Endothelial cell of umbilical vein (primary cell): ENCODE data around the gene ST6GALNAC6. TPM values are rescaled to one million over a fixed set of nuclear protein-coding genes. Genes with fewer than 3 reads are reported as not detected.

Source experiments
- BruUV-seq: library from RNA; stranded (reverse); fragments of 400-500 nt; replicated peaks from 2 replicates; lab custom pipeline; 2021; lab: Mats Ljungman, UMichigan
- CTCF ChIA-PET: fragments of 300-600, 350-600 bp; sonication (Branson Sonifier 250); formaldehyde crosslinking; loops from one replicate; lab custom pipeline; 2021; ENCODE audit warnings: antibody characterized with exemption, inconsistent platforms; lab: Charles Lee
- POLR2A ChIA-PET: fragments of 300-600, 350-600 bp; sonication (Branson Sonifier 250); formaldehyde crosslinking; loops from one replicate; lab custom pipeline; 2021; ENCODE audit warnings: antibody characterized with exemption, inconsistent platforms; lab: Charles Lee
- DNase-seq: peaks from one replicate; pipeline ENCODE4 v3.0.0-alpha.2; 2011; ENCODE audit warnings: low read depth, low spot score
- FAIRE-seq: peaks from 2 replicates; lab custom pipeline; 2011; peaks lifted over from hg19 to GRCh38; lab: Jason Lieb, UNC
- H2AFZ ChIP-seq: 2 replicates; pipeline ENCODE4 v1.6.0; 2012; ENCODE audit warnings: low read depth, low read length, control low read depth, inconsistent platforms
- H3K27ac ChIP-seq: 2 replicates; pipeline ENCODE4 v1.5.1; 2011; ENCODE audit warnings: low read depth, mild to moderate bottlenecking, control low read depth, low read length, moderate library complexity; ENCODE audit not compliant: insufficient read depth
- H3K27me3 ChIP-seq, 2 experiments: 2 replicates each; pipeline versions ENCODE4 v1.6.0 to v1.6.1; 2011; ENCODE audit warnings: low read length in 2 of 2, mixed read lengths in 1 of 2; ENCODE audit not compliant: control insufficient read depth in 2 of 2, insufficient read depth in 2 of 2
- H3K36me3 ChIP-seq, 2 experiments: 2 replicates in 1 of 2; 3 replicates in 1 of 2; pipeline ENCODE4 v1.5.1; 2011; ENCODE audit warnings: low read length in 2 of 2, mild to moderate bottlenecking in 1 of 2, moderate library complexity in 1 of 2; ENCODE audit not compliant: control insufficient read depth in 2 of 2, insufficient read depth in 2 of 2; ENCODE audit errors: extremely low read depth in 1 of 2
- H3K4me1 ChIP-seq: 3 replicates; pipeline ENCODE4 v1.5.1; 2011; ENCODE audit warnings: mild to moderate bottlenecking, low read length; ENCODE audit not compliant: control insufficient read depth, insufficient read depth; ENCODE audit errors: extremely low read depth
- H3K4me2 ChIP-seq: 2 replicates; pipeline ENCODE4 v1.6.1; 2011; ENCODE audit warnings: low read length, control low read depth, mixed read lengths; ENCODE audit not compliant: insufficient read depth
- H3K4me3 ChIP-seq, 3 experiments: fragments of 200-600 bp in 1 of 3; sonication (generic), shearing (Covaris generic) in 1 of 3; replicated peaks in 1 of 3; 2 replicates each; pipeline ENCODE4 v1.5.1; 2011 to 2016; ENCODE audit warnings: control low read depth in 3 of 3, low read length in 3 of 3, mild to moderate bottlenecking in 2 of 3, inconsistent platforms in 1 of 3, low read depth in 1 of 3, moderate library complexity in 1 of 3; ENCODE audit not compliant: insufficient read depth in 1 of 3
- H3K79me2 ChIP-seq: 2 replicates; pipeline ENCODE4 v1.6.0; 2012; ENCODE audit warnings: low read length, inconsistent platforms; ENCODE audit not compliant: control insufficient read depth, insufficient read depth
- H3K9ac ChIP-seq: replicated peaks from 2 replicates; pipeline ENCODE3; 2011; ENCODE audit warnings: low read length, control low read depth; ENCODE audit not compliant: insufficient read depth; ENCODE audit errors: extremely low read depth
- H3K9me1 ChIP-seq: replicated peaks from 3 replicates; pipeline ENCODE4 v1.6.0; 2011; ENCODE audit warnings: mild to moderate bottlenecking, low read length; ENCODE audit not compliant: control insufficient read depth, insufficient read depth; ENCODE audit errors: extremely low read depth
- H3K9me3 ChIP-seq: replicated peaks from 2 replicates; pipeline ENCODE4 v1.5.1; 2012; ENCODE audit warnings: low read length, inconsistent platforms; ENCODE audit not compliant: control insufficient read depth, insufficient read depth
- H4K20me1 ChIP-seq: replicated peaks from 2 replicates; pipeline ENCODE3; 2011; ENCODE audit warnings: mild to moderate bottlenecking, low read length; ENCODE audit not compliant: control insufficient read depth, insufficient read depth; ENCODE audit errors: extremely low read depth
- EZH2 ChIP-seq: IDR thresholded peaks from 2 replicates; pipeline ENCODE4 v1.6.1; 2012; ENCODE audit warnings: borderline replicate concordance, low read depth, mild to moderate bottlenecking, moderate library complexity, low read length, inconsistent platforms; ENCODE audit not compliant: severe bottlenecking
- FOS ChIP-seq: IDR thresholded peaks from 2 replicates; pipeline ENCODE4 v1.6.1; 2011; ENCODE audit warnings: mild to moderate bottlenecking, low read length, moderate library complexity, borderline replicate concordance; ENCODE audit not compliant: insufficient read depth
- GATA2 ChIP-seq: IDR thresholded peaks from 2 replicates; pipeline ENCODE4 v1.7.0; 2011; ENCODE audit warnings: low read depth, mild to moderate bottlenecking, moderate library complexity, mixed read lengths, low read length; ENCODE audit not compliant: insufficient read length, insufficient read depth
- JUN ChIP-seq: IDR thresholded peaks from 2 replicates; pipeline ENCODE4 v1.6.1; 2011; ENCODE audit warnings: borderline replicate concordance, low read depth; ENCODE audit not compliant: insufficient read length, insufficient read depth
- MAX ChIP-seq: IDR thresholded peaks from 2 replicates; pipeline ENCODE4 v1.6.1; 2011; ENCODE audit not compliant: insufficient read depth, insufficient read length
- MYC ChIP-seq: IDR thresholded peaks from one replicate; pipeline ENCODE4 v1.6.1; 2011; ENCODE audit warnings: mild to moderate bottlenecking, low read depth, low read length
- POLR2A ChIP-seq: IDR thresholded peaks from 2 replicates; pipeline ENCODE4 v1.6.1; 2012; ENCODE audit warnings: low read depth, mild to moderate bottlenecking, control low read depth, low read length
- POLR2AphosphoS5 ChIP-seq: IDR thresholded peaks from 2 replicates; pipeline ENCODE4 v1.6.1; 2012; ENCODE audit warnings: low read depth, mild to moderate bottlenecking, control low read depth, low read length, moderate library complexity; ENCODE audit not compliant: insufficient read depth
- dilution Hi-C: fragments of 300-500 bp; cut with MboI; formaldehyde crosslinking; loops from one replicate; pipeline ENCODE4 v1.15.0; 2019; ENCODE audit warnings: low sequenced_read_pairs; ENCODE audit not compliant: extremely low pct_ligation_motif_present
- intact Hi-C: fragments of 100-400 bp; cut with micrococcal nuclease; formaldehyde crosslinking; loops from one replicate; pipeline ENCODE4 v1.10.0; 2022
- polyA plus RNA-seq, 4 experiments: library from polyadenylated mRNA; depleted of rRNA in 3 of 4; stranded (reverse) in 3 of 4; unstranded in 1 of 4; fragments of >200 nt; gene quantifications; 2 replicates each; pipeline versions ENCODE4 v1.2.1 to v1.2.3, GENCODE V29; 2011 to 2012; ENCODE audit warnings: missing spikeins in 1 of 4
- total RNA-seq: library from RNA; stranded (reverse); gene quantifications from 2 replicates; pipeline ENCODE4 v1.2.3, GENCODE V29; 2021
- TF ChIP-seq, protein P1 (sequence below), 2 donors: IDR thresholded peaks; 1 replicate in 1 of 2; 2 replicates in 1 of 2; pipeline ENCODE4 v1.5.1; 2011; ENCODE audit warnings: low read length in 2 of 2, mild to moderate bottlenecking in 2 of 2, moderate library complexity in 2 of 2, control low read depth in 1 of 2, inconsistent platforms in 1 of 2, low read depth in 1 of 2; ENCODE audit not compliant: insufficient read depth in 1 of 2; ENCODE audit errors: extremely low read depth in 1 of 2

ST6GALNAC6 gene
- total and polyA plus RNA-seq, 2 donors (not counting 3 experiments of a cell fraction or from before 2014, with no cell fraction given): 43.0 to 78.9 TPM

DNA sequence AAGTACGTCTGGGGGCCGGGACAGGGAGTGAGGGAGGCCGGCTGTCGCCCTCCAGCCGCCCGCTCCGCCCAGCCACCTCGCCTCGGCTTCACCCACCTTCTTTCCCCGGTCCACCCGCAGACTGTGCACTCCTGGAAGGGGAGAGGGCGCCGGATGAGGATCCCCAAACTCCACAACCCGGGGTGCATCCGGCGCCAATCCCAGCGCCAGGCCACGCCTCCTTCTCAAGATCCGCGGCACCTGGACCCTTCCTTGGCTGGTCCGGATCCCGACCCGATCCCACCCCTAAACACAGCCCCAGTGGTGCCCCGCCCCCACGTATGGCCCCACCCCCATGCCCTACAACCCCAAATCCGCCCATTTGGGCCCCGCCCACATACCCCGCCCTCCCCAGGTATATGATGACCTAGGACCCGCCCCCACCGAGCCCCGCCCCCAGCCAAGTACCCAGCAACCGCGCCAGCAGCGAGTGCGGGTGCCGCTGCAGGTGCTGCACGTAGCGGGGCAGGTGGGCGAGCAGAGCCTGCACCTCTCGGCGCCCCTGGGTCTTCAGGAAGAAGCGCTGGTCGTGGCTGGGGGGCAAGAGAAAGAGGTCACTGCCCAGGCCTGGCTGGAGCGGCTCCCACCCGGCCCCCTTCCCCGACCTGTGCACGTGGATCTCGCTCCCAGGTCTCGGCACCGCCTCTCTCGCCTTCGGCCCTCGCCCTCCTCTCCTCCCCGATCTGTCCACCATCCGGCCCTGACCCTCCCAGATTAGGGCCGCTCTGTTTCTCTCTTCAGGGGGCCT lies 28.0 kb upstream of the ST6GALNAC6 start:
- BruUV-seq: no TSS peak
- dilution Hi-C loops: no loop called here

GRCh38 chr9:127926906-127927200 lies 27.4 kb upstream of the ST6GALNAC6 start:
- peak overlapping the region; percentile 52 for H2AFZ ChIP-seq
- no peak overlapping the region for H3K27ac ChIP-seq
- no peaks in the 10 kb centered on the region for H4K20me1 ChIP-seq
- dilution Hi-C loops: no loop called here
- ChIA-PET CTCF (interaction anchor here (0.9 to 1.2 kb wide), 2 partner anchors 14 to 17 kb away, joined by 3 read pairs; no protein-coding TSS in a partner anchor), POLR2A (no interaction called here)
- H3K36me3 ChIP-seq: no peaks in the 10 kb centered on the region
- BruUV-seq: no TSS peak
- peaks cover 18% of the 10 kb centered on the region for H3K4me1 ChIP-seq
- H3K9me1 ChIP-seq: no peaks in the 10 kb centered on the region
- H3K9ac ChIP-seq: no peak overlapping the region
- FAIRE-seq (no peak), DNase-seq (no peak)
- TF ChIP-seq POLR2A: no peak
- no peak for TF ChIP-seq FOS
- TF ChIP-seq GATA2: no peak
- TF ChIP-seq EZH2: no peak
- TF ChIP-seq MYC: no peak
- no peak for TF ChIP-seq JUN
- no peak for TF ChIP-seq POLR2AphosphoS5
- TF ChIP-seq MAX: no peak
- TF ChIP-seq, protein P1, sequence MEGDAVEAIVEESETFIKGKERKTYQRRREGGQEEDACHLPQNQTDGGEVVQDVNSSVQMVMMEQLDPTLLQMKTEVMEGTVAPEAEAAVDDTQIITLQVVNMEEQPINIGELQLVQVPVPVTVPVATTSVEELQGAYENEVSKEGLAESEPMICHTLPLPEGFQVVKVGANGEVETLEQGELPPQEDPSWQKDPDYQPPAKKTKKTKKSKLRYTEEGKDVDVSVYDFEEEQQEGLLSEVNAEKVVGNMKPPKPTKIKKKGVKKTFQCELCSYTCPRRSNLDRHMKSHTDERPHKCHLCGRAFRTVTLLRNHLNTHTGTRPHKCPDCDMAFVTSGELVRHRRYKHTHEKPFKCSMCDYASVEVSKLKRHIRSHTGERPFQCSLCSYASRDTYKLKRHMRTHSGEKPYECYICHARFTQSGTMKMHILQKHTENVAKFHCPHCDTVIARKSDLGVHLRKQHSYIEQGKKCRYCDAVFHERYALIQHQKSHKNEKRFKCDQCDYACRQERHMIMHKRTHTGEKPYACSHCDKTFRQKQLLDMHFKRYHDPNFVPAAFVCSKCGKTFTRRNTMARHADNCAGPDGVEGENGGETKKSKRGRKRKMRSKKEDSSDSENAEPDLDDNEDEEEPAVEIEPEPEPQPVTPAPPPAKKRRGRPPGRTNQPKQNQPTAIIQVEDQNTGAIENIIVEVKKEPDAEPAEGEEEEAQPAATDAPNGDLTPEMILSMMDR (IDR thresholded peaks at IDR 0.05; ENCODE audit: extremely low read depth in 1 of 2, insufficient read depth in 1 of 2, low read depth in 1 of 2, low read length in 2 of 2): no peak
- H3K27me3 ChIP-seq: peaks cover 3 to 6% of the 10 kb centered on the region in 2 experiments
- no peaks in the 10 kb centered on the region for H3K79me2 ChIP-seq
- intact Hi-C loops: no loop called here
- H3K9me3 ChIP-seq: no peaks in the 10 kb centered on the region
- peak overlapping the region; percentile 10 for H3K4me2 ChIP-seq
- H3K4me3 ChIP-seq: no peak overlapping the region

More for the DNA sequence above, 28.0 kb upstream of the ST6GALNAC6 start:
- no peak overlapping the region for H3K27ac ChIP-seq
- H3K36me3 ChIP-seq: no peaks in the 10 kb centered on the region
- H3K27me3 ChIP-seq: peaks cover 3 to 6% of the 10 kb centered on the region in 2 experiments
- DNase-seq (no peak), FAIRE-seq (no peak)
- H2AFZ ChIP-seq: peak overlapping the region; percentile 52
- peak overlapping the region; percentile 10 for H3K4me2 ChIP-seq
- no peaks in the 10 kb centered on the region for H4K20me1 ChIP-seq
- H3K4me3 ChIP-seq: no peak overlapping the region
- peaks cover 17% of the 10 kb centered on the region for H3K4me1 ChIP-seq
- H3K9me1 ChIP-seq: no peaks in the 10 kb centered on the region
- ChIA-PET POLR2A (no interaction called here), CTCF (interaction anchor here (0.6 to 1.2 kb wide), 2 partner anchors 16 to 39 kb away, joined by 3 read pairs; no protein-coding TSS in a partner anchor)
- H3K79me2 ChIP-seq: no peaks in the 10 kb centered on the region
- no peaks in the 10 kb centered on the region for H3K9me3 ChIP-seq
- TF ChIP-seq JUN (no peak), EZH2 (peak; percentile 64)
- intact Hi-C loops: no loop called here
- H3K9ac ChIP-seq: no peak overlapping the region
